Panc1 (cell line): ENCODE measurements around the gene RNF168. TPM values are rescaled to one million over a fixed set of nuclear protein-coding genes. Genes with fewer than 3 reads are reported as not detected.
"Not testable (repeated sequence)": the region's sequence is repeated elsewhere in the genome, so short reads cannot be mapped to it uniquely, and the experiment has no call there.

Experiments used
- ATAC-seq: fragments of 200-7000 bp; cut with Tn5 transposase; 2 replicates; pipeline ENCODE4 v1.9.1; 2020; ENCODE audit warnings: mild to moderate bottlenecking, moderate library complexity
- BruUV-seq: library from RNA; stranded (reverse); fragments of 400-500 nt; replicated peaks from 2 replicates; lab custom pipeline; 2021; lab: Mats Ljungman, UMichigan
- CTCF ChIA-PET: fragments of 300-600 bp; sonication (Branson Sonifier 250); formaldehyde crosslinking; loops from one replicate; lab custom pipeline; 2022; ENCODE audit warnings: antibody characterized with exemption; lab: Charles Lee
- POLR2A ChIA-PET: fragments of 300-600 bp; sonication (Branson Sonifier 250); formaldehyde crosslinking; loops from one replicate; lab custom pipeline; 2022; ENCODE audit warnings: antibody characterized with exemption; lab: Charles Lee
- DNase-seq: peaks from one replicate; pipeline ENCODE4 v3.0.0-alpha.2; 2010; ENCODE audit warnings: low read depth, low spot score
- H3K27ac ChIP-seq: 2 replicates; pipeline ENCODE4 v1.5.1; 2011; ENCODE audit warnings: mild to moderate bottlenecking, low read length, inconsistent platforms
- H3K27me3 ChIP-seq: fragments of 200-500 bp; sonication (Bioruptor generic); 2 replicates; pipeline ENCODE4 v1.6.0; 2014; ENCODE audit warnings: low read length, inconsistent platforms; ENCODE audit not compliant: control insufficient read depth, insufficient read depth
- H3K36me3 ChIP-seq: fragments of 200-500 bp; sonication (Bioruptor generic); 2 replicates; pipeline ENCODE4 v1.5.1; 2014; ENCODE audit warnings: inconsistent platforms, mild to moderate bottlenecking, low read length, moderate library complexity; ENCODE audit not compliant: control insufficient read depth, insufficient read depth
- H3K4me1 ChIP-seq: 2 replicates; pipeline ENCODE4 v1.5.1; 2011; ENCODE audit warnings: inconsistent platforms, mild to moderate bottlenecking, low read length, moderate library complexity; ENCODE audit not compliant: control insufficient read depth, insufficient read depth
- H3K4me3 ChIP-seq, 2 experiments: 2 replicates each; pipeline ENCODE4 v1.5.1; 2011 to 2012; ENCODE audit warnings: low read depth in 2 of 2, low read length in 2 of 2, mild to moderate bottlenecking in 2 of 2, inconsistent platforms in 1 of 2, moderate library complexity in 1 of 2
- H3K9me3 ChIP-seq: fragments of 200-500 bp; sonication (Bioruptor generic); 2 replicates; pipeline ENCODE4 v1.5.1; 2014; ENCODE audit warnings: low read depth, mild to moderate bottlenecking, inconsistent platforms, low read length, moderate library complexity; ENCODE audit not compliant: control insufficient read depth, insufficient read depth
- POLR2AphosphoS5 ChIP-seq: IDR thresholded peaks from 2 replicates; pipeline ENCODE4 v1.6.1; 2012; ENCODE audit warnings: mild to moderate bottlenecking, low read depth, low read length, moderate library complexity
- SIN3A ChIP-seq: IDR thresholded peaks from 2 replicates; pipeline ENCODE4 v1.6.1; 2012; ENCODE audit warnings: low read depth, mild to moderate bottlenecking, low read length, moderate library complexity, borderline replicate concordance; ENCODE audit not compliant: insufficient read depth
- TCF7L2 ChIP-seq: IDR thresholded peaks from 2 replicates; pipeline ENCODE4 v1.6.1; 2011; ENCODE audit warnings: mild to moderate bottlenecking, low read depth, low read length, inconsistent platforms
- in situ Hi-C: cut with HindIII; loops from 2 replicates; pipeline ENCODE4 v1.10.0; 2016; ENCODE audit warnings: low sequenced_read_pairs, low pct_unique_long_range_greater_than_20kb
- intact Hi-C: fragments of 100-400 bp; cut with micrococcal nuclease; formaldehyde crosslinking; loops from one replicate; pipeline ENCODE4 v1.10.0; 2022; ENCODE audit not compliant: unreplicated experiment
- total RNA-seq: library from RNA; stranded (reverse); gene quantifications from one replicate; pipeline ENCODE4 v1.2.1, GENCODE V29; 2021; ENCODE audit not compliant: unreplicated experiment
- TF ChIP-seq, protein P1 (sequence below): fragments of 450-650 bp; IDR thresholded peaks from 2 replicates; pipeline ENCODE4 v1.5.1; 2017; ENCODE audit warnings: mild to moderate bottlenecking
- TF ChIP-seq, protein P2 (sequence below), 2 experiments: IDR thresholded peaks; 2 replicates each; pipeline ENCODE4 v1.6.1; 2011 to 2012; ENCODE audit warnings: low read depth in 2 of 2, control low read depth in 1 of 2, low read length in 1 of 2, mild to moderate bottlenecking in 1 of 2, moderate library complexity in 1 of 2; ENCODE audit not compliant: insufficient read depth in 1 of 2

RNF168 gene
- total RNA-seq, 1 experiment from 2014 or later = 21.3 TPM

DNA sequence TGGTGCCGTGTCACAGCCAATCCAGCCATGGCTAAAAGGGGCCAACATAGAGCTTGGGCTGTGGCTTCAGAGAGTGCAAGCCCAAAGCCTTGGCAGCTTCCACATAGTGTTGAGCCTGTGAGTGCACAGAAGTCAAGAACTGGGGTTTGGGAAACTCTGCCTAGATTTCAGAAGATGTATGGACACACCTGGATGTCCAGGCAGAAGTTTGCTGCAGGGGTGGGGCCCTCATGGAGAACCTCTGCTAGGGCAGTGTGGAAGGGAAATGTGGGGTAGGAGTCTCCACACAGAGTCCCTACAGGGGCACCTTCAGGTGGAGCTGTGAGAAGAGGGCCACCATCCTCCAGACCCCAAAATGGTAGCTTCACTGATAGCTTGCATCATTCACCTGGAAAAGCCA is 45.7 kb upstream of the RNF168 start:
- POLR2A ChIA-PET, BruUV-seq, intact Hi-C loops, DNase-seq, H3K27me3 ChIP-seq, H3K9me3 ChIP-seq, ATAC-seq, H3K36me3 ChIP-seq, H3K27ac ChIP-seq, in situ Hi-C loops, H3K4me3 ChIP-seq, H3K4me1 ChIP-seq, CTCF ChIA-PET: not testable (repeated sequence)

DNA sequence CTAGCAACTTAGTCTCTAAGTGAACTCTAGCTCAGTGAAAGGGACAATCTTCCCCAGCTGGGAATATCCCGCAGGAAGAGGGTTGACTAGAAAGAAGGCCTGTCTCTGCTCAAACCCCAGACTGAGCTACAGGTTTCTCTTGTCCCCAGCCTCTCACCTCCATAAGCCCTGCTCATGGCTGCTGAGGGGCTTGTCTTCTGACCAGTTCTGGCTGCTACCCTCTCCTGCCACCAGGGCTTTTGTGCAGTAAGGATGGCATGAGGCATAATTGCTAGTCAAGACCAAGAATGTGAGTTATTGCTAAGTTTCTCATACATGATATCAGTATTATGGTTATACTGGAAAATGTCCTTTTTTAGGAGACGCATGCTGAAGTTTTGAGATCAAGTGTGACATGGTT is 43.5 kb upstream of the RNF168 start:
- Histone ChIP-seq H3K36me3 (no peaks in the 10 kb centered on the region), H3K27me3 (no peaks in the 10 kb centered on the region), H3K4me1 (no peaks in the 10 kb centered on the region), H3K9me3 (no peaks in the 10 kb centered on the region; the same call in 1 of the 2 replicates), H3K27ac (no peak overlapping the region), H3K4me3 (no peak overlapping the region)
- DNase-seq (no peak), ATAC-seq (no peak; the same call in 1 of the 2 replicates)
- BruUV-seq = no TSS peak
- TF ChIP-seq, protein P1, sequence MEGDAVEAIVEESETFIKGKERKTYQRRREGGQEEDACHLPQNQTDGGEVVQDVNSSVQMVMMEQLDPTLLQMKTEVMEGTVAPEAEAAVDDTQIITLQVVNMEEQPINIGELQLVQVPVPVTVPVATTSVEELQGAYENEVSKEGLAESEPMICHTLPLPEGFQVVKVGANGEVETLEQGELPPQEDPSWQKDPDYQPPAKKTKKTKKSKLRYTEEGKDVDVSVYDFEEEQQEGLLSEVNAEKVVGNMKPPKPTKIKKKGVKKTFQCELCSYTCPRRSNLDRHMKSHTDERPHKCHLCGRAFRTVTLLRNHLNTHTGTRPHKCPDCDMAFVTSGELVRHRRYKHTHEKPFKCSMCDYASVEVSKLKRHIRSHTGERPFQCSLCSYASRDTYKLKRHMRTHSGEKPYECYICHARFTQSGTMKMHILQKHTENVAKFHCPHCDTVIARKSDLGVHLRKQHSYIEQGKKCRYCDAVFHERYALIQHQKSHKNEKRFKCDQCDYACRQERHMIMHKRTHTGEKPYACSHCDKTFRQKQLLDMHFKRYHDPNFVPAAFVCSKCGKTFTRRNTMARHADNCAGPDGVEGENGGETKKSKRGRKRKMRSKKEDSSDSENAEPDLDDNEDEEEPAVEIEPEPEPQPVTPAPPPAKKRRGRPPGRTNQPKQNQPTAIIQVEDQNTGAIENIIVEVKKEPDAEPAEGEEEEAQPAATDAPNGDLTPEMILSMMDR = no peak
- TF ChIP-seq POLR2AphosphoS5 (no peak), TCF7L2 (no peak)
- TF ChIP-seq, protein P2, sequence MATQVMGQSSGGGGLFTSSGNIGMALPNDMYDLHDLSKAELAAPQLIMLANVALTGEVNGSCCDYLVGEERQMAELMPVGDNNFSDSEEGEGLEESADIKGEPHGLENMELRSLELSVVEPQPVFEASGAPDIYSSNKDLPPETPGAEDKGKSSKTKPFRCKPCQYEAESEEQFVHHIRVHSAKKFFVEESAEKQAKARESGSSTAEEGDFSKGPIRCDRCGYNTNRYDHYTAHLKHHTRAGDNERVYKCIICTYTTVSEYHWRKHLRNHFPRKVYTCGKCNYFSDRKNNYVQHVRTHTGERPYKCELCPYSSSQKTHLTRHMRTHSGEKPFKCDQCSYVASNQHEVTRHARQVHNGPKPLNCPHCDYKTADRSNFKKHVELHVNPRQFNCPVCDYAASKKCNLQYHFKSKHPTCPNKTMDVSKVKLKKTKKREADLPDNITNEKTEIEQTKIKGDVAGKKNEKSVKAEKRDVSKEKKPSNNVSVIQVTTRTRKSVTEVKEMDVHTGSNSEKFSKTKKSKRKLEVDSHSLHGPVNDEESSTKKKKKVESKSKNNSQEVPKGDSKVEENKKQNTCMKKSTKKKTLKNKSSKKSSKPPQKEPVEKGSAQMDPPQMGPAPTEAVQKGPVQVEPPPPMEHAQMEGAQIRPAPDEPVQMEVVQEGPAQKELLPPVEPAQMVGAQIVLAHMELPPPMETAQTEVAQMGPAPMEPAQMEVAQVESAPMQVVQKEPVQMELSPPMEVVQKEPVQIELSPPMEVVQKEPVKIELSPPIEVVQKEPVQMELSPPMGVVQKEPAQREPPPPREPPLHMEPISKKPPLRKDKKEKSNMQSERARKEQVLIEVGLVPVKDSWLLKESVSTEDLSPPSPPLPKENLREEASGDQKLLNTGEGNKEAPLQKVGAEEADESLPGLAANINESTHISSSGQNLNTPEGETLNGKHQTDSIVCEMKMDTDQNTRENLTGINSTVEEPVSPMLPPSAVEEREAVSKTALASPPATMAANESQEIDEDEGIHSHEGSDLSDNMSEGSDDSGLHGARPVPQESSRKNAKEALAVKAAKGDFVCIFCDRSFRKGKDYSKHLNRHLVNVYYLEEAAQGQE (IDR thresholded peaks at IDR 0.05; ENCODE audit: insufficient read depth in 1 of 2, low read depth in 2 of 2, low read length in 1 of 2) = no peak
- in situ Hi-C loops (no loop called here), intact Hi-C loops (no loop called here)
- ChIA-PET CTCF (no interaction called here), POLR2A (no interaction called here)

DNA sequence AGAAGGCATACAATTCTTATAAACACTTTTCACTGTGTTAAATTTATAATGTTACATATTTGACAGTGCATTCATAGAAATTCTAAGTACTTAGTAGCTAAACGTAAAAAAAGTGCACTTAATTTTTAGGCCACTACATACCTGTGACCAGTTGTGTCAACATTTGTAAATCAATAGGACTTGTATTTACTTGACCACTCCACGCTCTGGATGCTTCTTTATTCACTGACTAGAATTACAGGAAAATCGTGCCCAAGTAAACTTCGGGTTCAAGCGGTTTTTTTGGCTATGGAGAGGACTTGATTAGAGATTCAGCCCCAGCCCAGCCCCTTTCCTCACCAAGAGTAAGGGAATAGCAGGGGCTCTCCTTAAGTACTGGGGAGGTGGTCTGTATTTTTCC is 43.0 kb upstream of the RNF168 start:
- no TSS peak for BruUV-seq
- H3K27me3 ChIP-seq = no peaks in the 10 kb centered on the region
- TF ChIP-seq, protein P2 (IDR thresholded peaks at IDR 0.05; ENCODE audit: insufficient read depth in 1 of 2, low read depth in 2 of 2, low read length in 1 of 2) = no peak
- TF ChIP-seq TCF7L2 (no peak), POLR2AphosphoS5 (no peak), SIN3A (no peak)
- H3K27ac ChIP-seq = no peak overlapping the region
- no peak for DNase-seq
- H3K4me1 ChIP-seq = no peaks in the 10 kb centered on the region
- ATAC-seq = no peak
- H3K9me3 ChIP-seq = no peaks in the 10 kb centered on the region; the same call in 1 of the 2 replicates
- CTCF ChIA-PET = no interaction called here
- H3K36me3 ChIP-seq = no peaks in the 10 kb centered on the region
- in situ Hi-C loops (no loop called here), intact Hi-C loops (no loop called here)
- H3K4me3 ChIP-seq = no peak overlapping the region
- POLR2A ChIA-PET = interaction anchor here (0.6 kb wide), 1 partner anchor 131 kb away, joined by 12 read pairs; no protein-coding TSS in a partner anchor
